ENCODE measurements around the gene PODXL. TPM values are rescaled to one million over a fixed set of nuclear protein-coding genes. Genes with fewer than 3 reads are reported as not detected.

PODXL gene
- total RNA-seq, 1 experiment from 2014 or later, result 44.2 TPM

- CTCF ChIA-PET, result interaction anchor here (0.5 to 0.6 kb wide), 2 partner anchors 13 to 284 kb away, joined by 4 read pairs; no protein-coding TSS in a partner anchor
- TF ChIP-seq CTCF (conservative IDR thresholded peaks at IDR 0.05; ENCODE audit: low read depth, low read length), result no peak
- TF ChIP-seq EZH2phosphoT487 (IDR thresholded peaks at IDR 0.05; ENCODE audit: borderline replicate concordance, low read length), result no peak
- TF ChIP-seq EZH2 (IDR thresholded peaks at IDR 0.05; ENCODE audit: low read length, unreplicated experiment), result no peak
- Histone ChIP-seq H2AFZ (ENCODE audit: low read length) (no peak overlapping the region), H3K4me3 (ENCODE audit: low read length) (no peak overlapping the region), H3K27me3 (ENCODE audit: low read length) (no peaks in the 10 kb centered on the region), H3K27ac (ENCODE audit: low read length) (no peak overlapping the region), H3K4me2 (ENCODE audit: low read length) (no peak overlapping the region), H3F3A (ENCODE audit: low read length, unreplicated experiment) (no peaks in the 10 kb centered on the region), H3K9ac (ENCODE audit: low read length) (no peak overlapping the region), H3K9me2 (replicated peaks; ENCODE audit: low read length) (no peaks in the 10 kb centered on the region), H3K36me3 (ENCODE audit: low read depth, low read length) (no peaks in the 10 kb centered on the region), H3K4me1 (ENCODE audit: insufficient read depth, low read length) (no peaks in the 10 kb centered on the region), H3K9me3 (ENCODE audit: low read length) (no peaks in the 10 kb centered on the region), H4K20me1 (ENCODE audit: low read length) (no peaks in the 10 kb centered on the region), H3K79me2 (ENCODE audit: low read length) (no peaks in the 10 kb centered on the region)
- no peak for DNase-seq
- ATAC-seq, result no peak
- BruUV-seq (replicated peaks), result no TSS peak
- POLR2A ChIA-PET (ENCODE audit: unreplicated experiment), result no interaction called here
- intact Hi-C loops (cut with micrococcal nuclease), result no loop called here
These were observed 40.4 kb upstream of the PODXL start for GRCh38 chr7:131596785-131597184.

- H2AFZ ChIP-seq (ENCODE audit: low read length), result no peak overlapping the region
- H3K9me2 ChIP-seq (replicated peaks; ENCODE audit: low read length), result no peaks in the 10 kb centered on the region
- H3K9me3 ChIP-seq (ENCODE audit: low read length), result no peaks in the 10 kb centered on the region
- CTCF ChIA-PET, result no interaction called here
- TF ChIP-seq EZH2 (IDR thresholded peaks at IDR 0.05; ENCODE audit: low read length, unreplicated experiment) (no peak), CTCF (conservative IDR thresholded peaks at IDR 0.05; ENCODE audit: low read depth, low read length) (no peak)
- H3K4me1 ChIP-seq (ENCODE audit: insufficient read depth, low read length), result no peaks in the 10 kb centered on the region
- no peaks in the 10 kb centered on the region for H4K20me1 ChIP-seq (ENCODE audit: low read length)
- H3K27me3 ChIP-seq (ENCODE audit: low read length), result no peaks in the 10 kb centered on the region
- H3K9ac ChIP-seq (ENCODE audit: low read length), result no peak overlapping the region
- no peaks in the 10 kb centered on the region for H3K36me3 ChIP-seq (ENCODE audit: low read depth, low read length)
- ATAC-seq (no peak), DNase-seq (no peak)
- intact Hi-C loops (cut with micrococcal nuclease), result no loop called here
- H3K79me2 ChIP-seq (ENCODE audit: low read length), result no peaks in the 10 kb centered on the region
- H3K4me2 ChIP-seq (ENCODE audit: low read length), result no peak overlapping the region
- no TSS peak for BruUV-seq (replicated peaks)
- no peaks in the 10 kb centered on the region for H3F3A ChIP-seq (ENCODE audit: low read length, unreplicated experiment)
- no peak overlapping the region for H3K27ac ChIP-seq (ENCODE audit: low read length)
- POLR2A ChIA-PET (ENCODE audit: unreplicated experiment), result no interaction called here
- no peak overlapping the region for H3K4me3 ChIP-seq (ENCODE audit: low read length)
These were observed 39.3 kb upstream of the PODXL start for GRCh38 chr7:131595699-131596098.

- no peak for ATAC-seq
These were observed 35.4 kb upstream of the PODXL start for GRCh38 chr7:131591687-131592319.

More at GRCh38 chr7:131591687-131592319, 35.4 kb upstream of the PODXL start:
- TF ChIP-seq EZH2phosphoT487 (IDR thresholded peaks at IDR 0.05; ENCODE audit: borderline replicate concordance, low read length) (no peak), CTCF (conservative IDR thresholded peaks at IDR 0.05; ENCODE audit: low read depth, low read length) (no peak), EZH2 (IDR thresholded peaks at IDR 0.05; ENCODE audit: low read length, unreplicated experiment) (no peak)
- H3K9ac ChIP-seq (ENCODE audit: low read length), result no peak overlapping the region
- no peak overlapping the region for H3K27ac ChIP-seq (ENCODE audit: low read length)
- no peaks in the 10 kb centered on the region for H3K27me3 ChIP-seq (ENCODE audit: low read length)
- BruUV-seq (replicated peaks), result no TSS peak
- no peaks in the 10 kb centered on the region for H3K36me3 ChIP-seq (ENCODE audit: low read depth, low read length)
- no peak overlapping the region for H3K4me2 ChIP-seq (ENCODE audit: low read length)
- no peak for DNase-seq
- H2AFZ ChIP-seq (ENCODE audit: low read length), result no peak overlapping the region
- ChIA-PET POLR2A (ENCODE audit: unreplicated experiment) (no interaction called here), CTCF (no interaction called here)
- intact Hi-C loops (cut with micrococcal nuclease), result no loop called here
- H3F3A ChIP-seq (ENCODE audit: low read length, unreplicated experiment), result no peaks in the 10 kb centered on the region
- no peaks in the 10 kb centered on the region for H3K4me1 ChIP-seq (ENCODE audit: insufficient read depth, low read length)
- H3K9me3 ChIP-seq (ENCODE audit: low read length), result no peaks in the 10 kb centered on the region
- no peaks in the 10 kb centered on the region for H3K9me2 ChIP-seq (replicated peaks; ENCODE audit: low read length)
- no peaks in the 10 kb centered on the region for H3K79me2 ChIP-seq (ENCODE audit: low read length)
- no peaks in the 10 kb centered on the region for H4K20me1 ChIP-seq (ENCODE audit: low read length)
- H3K4me3 ChIP-seq (ENCODE audit: low read length), result no peak overlapping the region
